ENCODE results near the gene MORN3. TPM values are rescaled to one million over a fixed set of nuclear protein-coding genes. Genes with fewer than 3 reads are reported as not detected.

MORN3 gene
- total RNA-seq, 4 donors from 2014 or later = 1.5 to 4.5 (median 2.6) TPM

- peak overlapping the region; percentile 60 for H3K27ac ChIP-seq
- TF ChIP-seq POLR2AphosphoS5 (IDR thresholded peaks at IDR 0.05) = no peak
- no peak for TF ChIP-seq POLR2A (IDR thresholded peaks at IDR 0.05)
- no peak for TF ChIP-seq CTCF (IDR thresholded peaks at IDR 0.05)
- TF ChIP-seq EP300 (IDR thresholded peaks at IDR 0.05) = no peak
Observed at GRCh38 chr12:121632069-121632970, 37.1 kb downstream of the MORN3 start.

GRCh38 chr12:121630791-121631355 is 38.6 kb downstream of the MORN3 start:
- peaks cover 71% of the 10 kb centered on the region for H3K4me1 ChIP-seq
- H3K27me3 ChIP-seq = no peaks in the 10 kb centered on the region
- H3K36me3 ChIP-seq = no peaks in the 10 kb centered on the region
- 59% methylated on average over 7 of the region's 7 CpGs for WGBS
- DNase-seq (ENCODE audit: low spot score in 2 of 2) = no peak
- H3K27ac ChIP-seq = no peak overlapping the region
- no peak overlapping the region for H3K4me3 ChIP-seq
- H3K9me3 ChIP-seq = no peaks in the 10 kb centered on the region
- TF ChIP-seq CTCF (IDR thresholded peaks at IDR 0.05) = no peak
- TF ChIP-seq POLR2A (IDR thresholded peaks at IDR 0.05) = no peak
- no peak for TF ChIP-seq EP300 (IDR thresholded peaks at IDR 0.05)
- TF ChIP-seq POLR2AphosphoS5 (IDR thresholded peaks at IDR 0.05) = no peak

More at GRCh38 chr12:121632069-121632970, 37.1 kb downstream of the MORN3 start:
- no peaks in the 10 kb centered on the region for H3K9me3 ChIP-seq
- H3K4me3 ChIP-seq = no peak overlapping the region
- DNase-seq (ENCODE audit: low spot score in 2 of 2) = no peak
- WGBS = 67% methylated on average over 11 of the region's 11 CpGs
- H3K36me3 ChIP-seq = no peaks in the 10 kb centered on the region
- peaks cover 74% of the 10 kb centered on the region for H3K4me1 ChIP-seq
- no peaks in the 10 kb centered on the region for H3K27me3 ChIP-seq

GRCh38 chr12:121628536-121628935 is 40.9 kb downstream of the MORN3 start:
- TF ChIP-seq EP300 (IDR thresholded peaks at IDR 0.05) = no peak
- no peak for TF ChIP-seq POLR2A (IDR thresholded peaks at IDR 0.05)
- no peak for TF ChIP-seq CTCF (IDR thresholded peaks at IDR 0.05)
- no peak for TF ChIP-seq POLR2AphosphoS5 (IDR thresholded peaks at IDR 0.05)
- Histone ChIP-seq H3K27me3 (no peaks in the 10 kb centered on the region), H3K36me3 (no peaks in the 10 kb centered on the region), H3K4me1 (peaks cover 72% of the 10 kb centered on the region), H3K27ac (peak overlapping the region; percentile 94), H3K9me3 (no peaks in the 10 kb centered on the region), H3K4me3 (peak overlapping the region; percentile 75)
- no peak for DNase-seq (ENCODE audit: low spot score in 2 of 2)
- WGBS = 48% methylated on average over 5 of the region's 5 CpGs

- Histone ChIP-seq H3K27me3 (no peaks in the 10 kb centered on the region), H3K36me3 (no peaks in the 10 kb centered on the region), H3K27ac (peak overlapping the region; percentile 94), H3K4me1 (peaks cover 68% of the 10 kb centered on the region), H3K4me3 (peak overlapping the region; percentile 75), H3K9me3 (no peaks in the 10 kb centered on the region)
- WGBS = 34% methylated on average over 7 of the region's 8 CpGs
- no peak for DNase-seq (ENCODE audit: low spot score in 2 of 2)
- no peak for TF ChIP-seq POLR2A (IDR thresholded peaks at IDR 0.05)
- no peak for TF ChIP-seq EP300 (IDR thresholded peaks at IDR 0.05)
- no peak for TF ChIP-seq CTCF (IDR thresholded peaks at IDR 0.05)
- TF ChIP-seq POLR2AphosphoS5 (IDR thresholded peaks at IDR 0.05) = no peak
Observed at GRCh38 chr12:121628037-121628436, 41.4 kb downstream of the MORN3 start.

All from suprapubic skin (tissue), 4 donors.